Measurements from ENCODE around the gene MUC13. TPM values are rescaled to one million over a fixed set of nuclear protein-coding genes. Genes with fewer than 3 reads are reported as not detected.

The MUC13 gene
- total RNA-seq, 2 experiments from 2014 or later: not detected

- POLR2A ChIA-PET: interaction anchor here (0.5 kb wide), 1 partner anchor 178 kb away, joined by 3 read pairs; no protein-coding TSS in a partner anchor
- BruUV-seq (replicated peaks): no TSS peak
- no peaks in the 10 kb centered on the region for H3K36me3 ChIP-seq (ENCODE audit: insufficient read depth, low read length)
- CTCF ChIA-PET (ENCODE audit: unreplicated experiment): no interaction called here
- no peaks in the 10 kb centered on the region for H3K9me3 ChIP-seq (ENCODE audit: low read length)
- H3K4me1 ChIP-seq (ENCODE audit: insufficient read depth, low read length, poor library complexity, severe bottlenecking): no peaks in the 10 kb centered on the region
- intact Hi-C loops (cut with micrococcal nuclease; ENCODE audit: unreplicated experiment): no loop called here
- TF ChIP-seq EZH2phosphoT487 (IDR thresholded peaks at IDR 0.05; ENCODE audit: borderline replicate concordance, low read depth, low read length): no peak
- TF ChIP-seq, protein P1, sequence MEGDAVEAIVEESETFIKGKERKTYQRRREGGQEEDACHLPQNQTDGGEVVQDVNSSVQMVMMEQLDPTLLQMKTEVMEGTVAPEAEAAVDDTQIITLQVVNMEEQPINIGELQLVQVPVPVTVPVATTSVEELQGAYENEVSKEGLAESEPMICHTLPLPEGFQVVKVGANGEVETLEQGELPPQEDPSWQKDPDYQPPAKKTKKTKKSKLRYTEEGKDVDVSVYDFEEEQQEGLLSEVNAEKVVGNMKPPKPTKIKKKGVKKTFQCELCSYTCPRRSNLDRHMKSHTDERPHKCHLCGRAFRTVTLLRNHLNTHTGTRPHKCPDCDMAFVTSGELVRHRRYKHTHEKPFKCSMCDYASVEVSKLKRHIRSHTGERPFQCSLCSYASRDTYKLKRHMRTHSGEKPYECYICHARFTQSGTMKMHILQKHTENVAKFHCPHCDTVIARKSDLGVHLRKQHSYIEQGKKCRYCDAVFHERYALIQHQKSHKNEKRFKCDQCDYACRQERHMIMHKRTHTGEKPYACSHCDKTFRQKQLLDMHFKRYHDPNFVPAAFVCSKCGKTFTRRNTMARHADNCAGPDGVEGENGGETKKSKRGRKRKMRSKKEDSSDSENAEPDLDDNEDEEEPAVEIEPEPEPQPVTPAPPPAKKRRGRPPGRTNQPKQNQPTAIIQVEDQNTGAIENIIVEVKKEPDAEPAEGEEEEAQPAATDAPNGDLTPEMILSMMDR (conservative IDR thresholded peaks at IDR 0.05; ENCODE audit: low read length): no peak
- H4K20me1 ChIP-seq (ENCODE audit: insufficient read depth, low read length): no peaks in the 10 kb centered on the region
- no peak overlapping the region for H2AFZ ChIP-seq (ENCODE audit: low read length)
- no peak overlapping the region for H3K4me2 ChIP-seq (ENCODE audit: low read length)
- no peak for DNase-seq (ENCODE audit: low spot score)
- H3K79me2 ChIP-seq (ENCODE audit: insufficient read depth, low read depth, low read length): no peaks in the 10 kb centered on the region
- H3K27ac ChIP-seq (ENCODE audit: low read depth, low read length, poor library complexity, severe bottlenecking): no peak overlapping the region
- no peaks in the 10 kb centered on the region for H3K9me2 ChIP-seq (ENCODE audit: insufficient read depth, low read length)
- no peak overlapping the region for H3K4me3 ChIP-seq (ENCODE audit: low read depth, low read length, poor library complexity, severe bottlenecking)
Measured at GRCh38 chr3:124978627-124979026, 44.1 kb upstream of the MUC13 start.

GRCh38 chr3:124976383-124976782 lies 41.8 kb upstream of the MUC13 start:
- Histone ChIP-seq H3K9me3 (ENCODE audit: low read length) (no peaks in the 10 kb centered on the region), H4K20me1 (ENCODE audit: insufficient read depth, low read length) (no peaks in the 10 kb centered on the region), H3K4me2 (ENCODE audit: low read length) (no peak overlapping the region), H3K79me2 (ENCODE audit: insufficient read depth, low read depth, low read length) (no peaks in the 10 kb centered on the region), H3K36me3 (ENCODE audit: insufficient read depth, low read length) (no peaks in the 10 kb centered on the region), H3K9me2 (ENCODE audit: insufficient read depth, low read length) (no peaks in the 10 kb centered on the region), H2AFZ (ENCODE audit: low read length) (no peak overlapping the region), H3K4me3 (ENCODE audit: low read depth, low read length, poor library complexity, severe bottlenecking) (no peak overlapping the region), H3K27ac (ENCODE audit: low read depth, low read length, poor library complexity, severe bottlenecking) (no peak overlapping the region), H3K4me1 (ENCODE audit: insufficient read depth, low read length, poor library complexity, severe bottlenecking) (no peaks in the 10 kb centered on the region)
- POLR2A ChIA-PET: no interaction called here
- DNase-seq (ENCODE audit: low spot score): no peak
- no TSS peak for BruUV-seq (replicated peaks)
- intact Hi-C loops (cut with micrococcal nuclease; ENCODE audit: unreplicated experiment): no loop called here
- TF ChIP-seq, protein P1 (conservative IDR thresholded peaks at IDR 0.05; ENCODE audit: low read length): no peak
- no peak for TF ChIP-seq EZH2phosphoT487 (IDR thresholded peaks at IDR 0.05; ENCODE audit: borderline replicate concordance, low read depth, low read length)
- CTCF ChIA-PET (ENCODE audit: unreplicated experiment): no interaction called here

- BruUV-seq (replicated peaks): no TSS peak
- Histone ChIP-seq H3K9me2 (ENCODE audit: insufficient read depth, low read length) (no peaks in the 10 kb centered on the region), H3K27ac (ENCODE audit: low read depth, low read length, poor library complexity, severe bottlenecking) (no peak overlapping the region), H3K4me2 (ENCODE audit: low read length) (no peak overlapping the region), H3K4me1 (ENCODE audit: insufficient read depth, low read length, poor library complexity, severe bottlenecking) (no peaks in the 10 kb centered on the region), H4K20me1 (ENCODE audit: insufficient read depth, low read length) (no peaks in the 10 kb centered on the region), H3K36me3 (ENCODE audit: insufficient read depth, low read length) (no peaks in the 10 kb centered on the region), H3K4me3 (ENCODE audit: low read depth, low read length, poor library complexity, severe bottlenecking) (no peak overlapping the region), H3K79me2 (ENCODE audit: insufficient read depth, low read depth, low read length) (no peaks in the 10 kb centered on the region), H3K9me3 (ENCODE audit: low read length) (no peaks in the 10 kb centered on the region), H2AFZ (ENCODE audit: low read length) (no peak overlapping the region)
- TF ChIP-seq, protein P1 (conservative IDR thresholded peaks at IDR 0.05; ENCODE audit: low read length): no peak
- TF ChIP-seq EZH2phosphoT487 (IDR thresholded peaks at IDR 0.05; ENCODE audit: borderline replicate concordance, low read depth, low read length): no peak
- POLR2A ChIA-PET: no interaction called here
- no peak for DNase-seq (ENCODE audit: low spot score)
- CTCF ChIA-PET (ENCODE audit: unreplicated experiment): no interaction called here
- intact Hi-C loops (cut with micrococcal nuclease; ENCODE audit: unreplicated experiment): no loop called here
Measured at GRCh38 chr3:124974691-124975090, 40.1 kb upstream of the MUC13 start.
